HCT116 (cell line): ENCODE data around the gene TGFBR3L. TPM values are rescaled to one million over a fixed set of nuclear protein-coding genes. Genes with fewer than 3 reads are reported as not detected.

Experiments used
- ATAC-seq: fragments of 200-7000 bp; cut with Tn5 transposase; 2 replicates; pipeline ENCODE4 v1.9.1; 2020; ENCODE audit warnings: mild to moderate bottlenecking, moderate library complexity
- BruUV-seq: library from RNA; stranded (reverse); fragments of 400-500 nt; replicated peaks from 2 replicates; lab custom pipeline; 2021; lab: Mats Ljungman, UMichigan
- CTCF ChIA-PET: fragments of 300-600 bp; sonication (Branson Sonifier 250); formaldehyde crosslinking; loops from one replicate; lab custom pipeline; 2021; ENCODE audit warnings: antibody characterized with exemption; lab: Charles Lee
- POLR2A ChIA-PET: fragments of 300-600, 350-600 bp; sonication (Branson Sonifier 250); formaldehyde crosslinking; loops from one replicate; lab custom pipeline; 2021; ENCODE audit warnings: antibody characterized with exemption; lab: Charles Lee
- RAD21 ChIA-PET, 2 experiments: fragments of 300-600 bp; sonication (Branson Sonifier 250); formaldehyde crosslinking; loops; one replicate each; lab custom pipeline; 2023; ENCODE audit warnings: low total read pairs in 2 of 2; ENCODE audit not compliant: uncharacterized antibody in 2 of 2, unreplicated experiment in 2 of 2, low non-redundant PET in 1 of 2; lab: Charles Lee
- DNase-seq: peaks from one replicate; pipeline ENCODE4 v3.0.0-alpha.2; 2010; ENCODE audit warnings: low read depth, low spot score
- H2AFZ ChIP-seq: fragments of 200-600 bp; shearing (Covaris generic), sonication (generic); 2 replicates; pipeline ENCODE4 v1.6.1; 2017; ENCODE audit warnings: low read depth, mixed run types, mixed read lengths, antibody characterized with exemption, low read length; ENCODE audit not compliant: poor library complexity, severe bottlenecking
- H3K27ac ChIP-seq: 2 replicates; pipeline ENCODE4 v1.5.1; 2012; ENCODE audit warnings: low read depth, low read length
- H3K27me3 ChIP-seq: fragments of 200-600 bp; sonication (generic); 2 replicates; pipeline ENCODE4 v1.6.1; 2016; ENCODE audit warnings: mixed run types, low read length, mixed read lengths; ENCODE audit not compliant: insufficient read depth
- H3K36me3 ChIP-seq, 2 experiments: fragments of 200-500 bp in 1 of 2; fragments of 200-600 bp in 1 of 2; sonication (Bioruptor generic) in 1 of 2; sonication (generic) in 1 of 2; 2 replicates each; pipeline versions ENCODE4 v1.5.1 to v1.6.1; 2014 to 2016; ENCODE audit warnings: low read length in 2 of 2, inconsistent platforms in 1 of 2, mixed read lengths in 1 of 2, mixed run types in 1 of 2; ENCODE audit not compliant: insufficient read depth in 2 of 2, control insufficient read depth in 1 of 2
- H3K4me1 ChIP-seq, 2 experiments: fragments of 200-600 bp in 1 of 2; sonication (generic) in 1 of 2; 2 replicates each; pipeline versions ENCODE4 v1.5.1 to v1.6.1; 2012 to 2017; ENCODE audit warnings: low read length in 2 of 2, inconsistent platforms in 1 of 2, mild to moderate bottlenecking in 1 of 2, mixed read lengths in 1 of 2, mixed run types in 1 of 2, moderate library complexity in 1 of 2; ENCODE audit not compliant: insufficient read depth in 2 of 2, control insufficient read depth in 1 of 2
- H3K4me2 ChIP-seq: fragments of 200-600 bp; sonication (generic); 2 replicates; pipeline ENCODE4 v1.6.1; 2017; ENCODE audit warnings: mixed run types, low read length, mixed read lengths
- H3K4me3 ChIP-seq, 2 experiments: fragments of 200-600 bp in 1 of 2; sonication (generic) in 1 of 2; replicated peaks in 1 of 2; 2 replicates each; pipeline ENCODE4 v1.5.1; 2011 to 2016; ENCODE audit warnings: low read length in 2 of 2, control low read depth in 1 of 2, low read depth in 1 of 2, mild to moderate bottlenecking in 1 of 2, mixed read lengths in 1 of 2, mixed run types in 1 of 2
- H3K79me2 ChIP-seq: fragments of 200-600 bp; sonication (generic); 2 replicates; pipeline ENCODE4 v1.6.1; 2017; ENCODE audit warnings: mild to moderate bottlenecking, mixed run types, low read length, moderate library complexity, mixed read lengths; ENCODE audit not compliant: insufficient read depth
- H3K9ac ChIP-seq: fragments of 200-600 bp; sonication (generic); 2 replicates; pipeline ENCODE4 v1.6.1; 2016; ENCODE audit warnings: low read length, mixed read lengths
- H3K9me2 ChIP-seq: fragments of 200-600 bp; sonication (generic), shearing (Covaris generic); 2 replicates; pipeline ENCODE4 v1.6.1; 2017; ENCODE audit warnings: mixed run types, mild to moderate bottlenecking, moderate library complexity; ENCODE audit not compliant: insufficient read depth
- H3K9me3 ChIP-seq, 2 experiments: fragments of 200-500 bp in 1 of 2; fragments of 200-600 bp in 1 of 2; sonication (Bioruptor generic) in 1 of 2; sonication (generic) in 1 of 2; 2 replicates each; pipeline ENCODE4 v1.6.1; 2014 to 2017; ENCODE audit warnings: low read length in 2 of 2, mixed read lengths in 2 of 2, inconsistent platforms in 1 of 2, low read depth in 1 of 2, mild to moderate bottlenecking in 1 of 2, mixed run types in 1 of 2, moderate library complexity in 1 of 2; ENCODE audit not compliant: control insufficient read depth in 1 of 2, insufficient read depth in 1 of 2
- H4K20me1 ChIP-seq: fragments of 200-600 bp; sonication (generic), shearing (Covaris generic); 2 replicates; pipeline ENCODE4 v1.6.1; 2017; ENCODE audit warnings: mixed run types, mild to moderate bottlenecking, moderate library complexity; ENCODE audit not compliant: insufficient read depth
- ATF3 ChIP-seq: IDR thresholded peaks from 2 replicates; pipeline ENCODE4 v1.6.1; 2012
- CEBPB ChIP-seq: IDR thresholded peaks from 2 replicates; pipeline ENCODE4 v1.6.1; 2012; ENCODE audit warnings: low read depth
- ELF1 ChIP-seq: IDR thresholded peaks from 2 replicates; pipeline ENCODE4 v1.6.1; 2012; ENCODE audit warnings: low read depth, borderline replicate concordance
- FOSL1 ChIP-seq: IDR thresholded peaks from 2 replicates; pipeline ENCODE4 v1.6.1; 2012; ENCODE audit warnings: low read depth
- POLR2A ChIP-seq: IDR thresholded peaks from 2 replicates; pipeline ENCODE4 v1.7.0; 2011; ENCODE audit warnings: borderline replicate concordance; ENCODE audit not compliant: insufficient read depth, insufficient read length; ENCODE audit errors: extremely low read depth
- ZBTB33 ChIP-seq: IDR thresholded peaks from 2 replicates; pipeline ENCODE4 v1.6.1; 2011; ENCODE audit warnings: mild to moderate bottlenecking, low read length, moderate library complexity; ENCODE audit not compliant: insufficient replicate concordance; ENCODE audit errors: extremely low read depth
- ZFX ChIP-seq: fragments of 450-650 bp; IDR thresholded peaks from 2 replicates; pipeline ENCODE4 v1.6.1; 2017
- intact Hi-C: fragments of 100-400 bp; cut with micrococcal nuclease; formaldehyde crosslinking; loops from 2 replicates; pipeline ENCODE4 v1.10.0; 2022
- total RNA-seq: library from RNA; stranded (reverse); gene quantifications from one replicate; pipeline ENCODE4 v1.2.1, GENCODE V29; 2021; ENCODE audit not compliant: unreplicated experiment

TGFBR3L gene
- total RNA-seq, 1 experiment from 2014 or later = 30.9 TPM

- TF ChIP-seq ZBTB33 = no peak
- no peak for TF ChIP-seq FOSL1
- TF ChIP-seq CEBPB = no peak
Observed at GRCh38 chr19:7909471-7910067, 5.1 kb upstream of the TGFBR3L start (continued).

GRCh38 chr19:7910321-7911161, 4.1 kb upstream of the TGFBR3L start:
- POLR2A ChIA-PET = no interaction called here
- H3K4me1 ChIP-seq = peaks cover 0 to 7% of the 10 kb centered on the region in 2 experiments; a peak in 2 of 4 replicates
- no peaks in the 10 kb centered on the region for H3K27me3 ChIP-seq
- H3K4me3 ChIP-seq = no peak overlapping the region
- no peak for DNase-seq
- no peak overlapping the region for H3K27ac ChIP-seq
- no peaks in the 10 kb centered on the region for H3K9me2 ChIP-seq
- RAD21 ChIA-PET = no interaction called here
- intact Hi-C loops = no loop called here
- no peak for TF ChIP-seq CEBPB
- no peak for TF ChIP-seq ZFX
- TF ChIP-seq ELF1 = no peak
- no peak for TF ChIP-seq ATF3
- no peak for TF ChIP-seq POLR2A
- CTCF ChIA-PET = interaction anchor here (1.3 kb wide), 1 partner anchor 10 kb away, joined by 5 read pairs; the partner anchor contains the start of gene SNAPC2
- no TSS peak for BruUV-seq
- no peaks in the 10 kb centered on the region for H3K9me3 ChIP-seq
- no peak overlapping the region for H3K4me2 ChIP-seq
- H4K20me1 ChIP-seq = no peaks in the 10 kb centered on the region
- H3K79me2 ChIP-seq = peaks cover 38% of the 10 kb centered on the region
- ATAC-seq = no peak
- no peak overlapping the region for H2AFZ ChIP-seq
- H3K36me3 ChIP-seq = peaks cover 5 to 6% of the 10 kb centered on the region in 2 experiments; a peak in 3 of 4 replicates
- no peak overlapping the region for H3K9ac ChIP-seq
